ENCODE results near the gene DNAJC5. TPM values are rescaled to one million over a fixed set of nuclear protein-coding genes. Genes with fewer than 3 reads are reported as not detected.
"Not testable (repeated sequence)": the region's sequence is repeated elsewhere in the genome, so short reads cannot be mapped to it uniquely, and the experiment has no call there.

The DNAJC5 gene
- total RNA-seq, 2 experiments from 2014 or later = 47.3 to 48.1 TPM

GRCh38 chr20:63964412-63964811 is 69.5 kb downstream of the DNAJC5 start:
- no peaks in the 10 kb centered on the region for H3K9me3 Mint-ChIP-seq (ENCODE audit: insufficient read depth)
- DNase-seq (no peak), ATAC-seq (no peak)
- POLR2A ChIA-PET = no interaction called here
- CTCF ChIA-PET = no interaction called here
- H3K27me3 Mint-ChIP-seq (ENCODE audit: low read depth) = no peaks in the 10 kb centered on the region
- H3K27ac Mint-ChIP-seq = no peak overlapping the region
- H3K4me1 Mint-ChIP-seq (ENCODE audit: low read depth) = peaks cover 10% of the 10 kb centered on the region
- peaks cover 26% of the 10 kb centered on the region for H3K36me3 Mint-ChIP-seq (ENCODE audit: low read depth)
- H3K4me3 Mint-ChIP-seq = no peak overlapping the region

DNA sequence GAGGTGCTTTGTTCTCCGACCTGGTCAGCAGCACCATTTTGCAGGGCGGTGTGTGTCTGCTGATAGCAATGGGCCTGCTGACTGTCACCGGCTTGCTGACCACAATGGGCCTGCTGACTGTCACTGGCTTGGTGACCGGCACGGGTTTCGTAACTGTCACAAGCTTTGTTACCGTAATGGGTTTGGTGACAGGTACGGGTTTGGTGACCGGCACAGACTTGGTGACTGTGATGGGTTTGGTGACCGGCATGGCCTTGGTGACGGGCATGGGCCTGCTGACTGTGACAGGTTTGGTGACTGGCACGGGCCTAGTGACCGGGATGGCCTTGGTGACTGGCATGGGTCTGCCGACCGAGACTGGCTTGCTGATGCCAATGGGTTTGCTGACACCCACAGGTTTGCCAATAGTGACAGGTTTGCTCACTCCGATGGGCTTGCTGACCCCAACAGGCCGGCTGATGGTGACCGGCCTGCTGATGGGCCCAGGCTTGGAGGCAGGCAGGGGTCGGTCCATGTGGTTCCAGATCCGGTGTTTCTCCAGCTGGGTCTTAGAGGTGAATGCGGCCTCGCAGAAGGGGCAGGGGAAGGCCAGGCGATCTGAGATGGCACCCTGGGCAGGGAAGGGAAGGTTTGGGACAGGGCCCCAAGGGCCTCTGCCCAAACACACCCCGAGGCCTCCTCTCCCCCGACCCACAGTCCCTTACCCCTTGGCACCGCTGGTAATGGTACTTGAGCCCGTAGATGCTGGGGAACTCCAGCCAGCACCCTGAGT is 71.4 kb downstream of the DNAJC5 start:
- H3K27me3 Mint-ChIP-seq (ENCODE audit: low read depth) = no peaks in the 10 kb centered on the region
- peaks cover 25% of the 10 kb centered on the region for H3K36me3 Mint-ChIP-seq (ENCODE audit: low read depth)
- ATAC-seq = no peak
- no peaks in the 10 kb centered on the region for H3K9me3 Mint-ChIP-seq (ENCODE audit: insufficient read depth)
- ChIA-PET POLR2A (no interaction called here), CTCF (no interaction called here)
- peaks cover 15% of the 10 kb centered on the region for H3K4me1 Mint-ChIP-seq (ENCODE audit: low read depth)
- H3K4me3 Mint-ChIP-seq = no peak overlapping the region
- DNase-seq = no peak
- H3K27ac Mint-ChIP-seq = no peak overlapping the region

- no peaks in the 10 kb centered on the region for H3K9me3 Mint-ChIP-seq (ENCODE audit: insufficient read depth)
- no peak overlapping the region for H3K4me3 Mint-ChIP-seq
- ATAC-seq = no peak
- H3K4me1 Mint-ChIP-seq (ENCODE audit: low read depth) = peaks cover 15% of the 10 kb centered on the region
- peaks cover 22% of the 10 kb centered on the region for H3K36me3 Mint-ChIP-seq (ENCODE audit: low read depth)
- no peaks in the 10 kb centered on the region for H3K27me3 Mint-ChIP-seq (ENCODE audit: low read depth)
- ChIA-PET POLR2A (no interaction called here), CTCF (no interaction called here)
- DNase-seq = no peak
- no peak overlapping the region for H3K27ac Mint-ChIP-seq
These were observed 72.0 kb downstream of the DNAJC5 start for GRCh38 chr20:63966944-63967322.

DNA sequence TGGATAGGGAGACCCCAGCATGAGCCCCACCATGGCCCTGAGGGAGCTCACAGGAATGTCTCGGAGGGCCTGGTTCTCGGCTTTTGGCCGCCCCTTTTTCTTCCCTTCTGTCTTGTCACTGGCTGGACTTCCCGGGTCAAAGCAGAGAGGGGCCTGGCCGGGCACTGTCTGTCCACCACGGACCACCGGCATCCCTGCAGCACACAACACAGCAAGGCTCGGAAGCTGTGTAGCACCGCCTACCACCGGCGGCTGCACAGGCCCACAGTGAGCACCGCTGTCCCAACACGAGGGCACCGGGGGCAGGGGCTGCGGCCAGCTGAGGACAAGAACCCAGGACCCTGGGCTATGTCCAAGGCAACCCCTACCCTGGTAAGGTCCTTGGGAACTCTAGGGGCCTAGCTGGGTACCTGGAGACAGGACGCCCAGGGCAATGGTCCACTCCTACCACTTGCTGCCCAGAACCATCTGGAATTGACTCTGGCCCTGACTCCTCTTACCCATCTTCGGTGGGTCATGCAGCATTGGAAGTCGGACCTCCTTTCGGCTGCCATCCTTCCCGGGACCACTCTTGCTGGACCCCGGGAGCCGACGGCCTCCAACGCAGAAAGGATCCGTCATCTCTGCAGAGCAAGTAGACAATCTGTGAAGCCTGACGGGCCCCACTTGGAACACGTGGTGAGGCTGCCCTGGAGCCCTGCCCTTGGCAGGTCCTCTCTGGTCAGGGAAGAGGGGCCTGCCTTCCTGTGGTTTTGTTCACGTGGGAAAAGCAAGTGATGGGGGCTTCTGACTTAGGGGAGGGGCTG is 72.6 kb downstream of the DNAJC5 start:
- H3K27me3 Mint-ChIP-seq (ENCODE audit: low read depth) = no peaks in the 10 kb centered on the region
- H3K9me3 Mint-ChIP-seq (ENCODE audit: insufficient read depth) = no peaks in the 10 kb centered on the region
- CTCF ChIA-PET = interaction anchor here (1.3 to 1.9 kb wide), 2 partner anchors 10 to 13 kb away, joined by 3 to 6 read pairs; partner anchors contain the start of gene PRPF6
- ATAC-seq (no peak), DNase-seq (no peak)
- peaks cover 22% of the 10 kb centered on the region for H3K36me3 Mint-ChIP-seq (ENCODE audit: low read depth)
- H3K27ac Mint-ChIP-seq = no peak overlapping the region
- POLR2A ChIA-PET = interaction anchor here (0.6 to 1.4 kb wide), 3 partner anchors 11 to 44 kb away, joined by 3 to 5 read pairs (median 4); partner anchors contain the start of gene UCKL1
- H3K4me1 Mint-ChIP-seq (ENCODE audit: low read depth) = peaks cover 19% of the 10 kb centered on the region
- no peak overlapping the region for H3K4me3 Mint-ChIP-seq

GRCh38 chr20:63968136-63968927 is 73.4 kb downstream of the DNAJC5 start:
- DNase-seq = no peak
- no peak for ATAC-seq
- ChIA-PET POLR2A (interaction anchor here (0.6 to 1.4 kb wide), 6 partner anchors 12 to 261 kb away, joined by 3 to 5 read pairs (median 3); partner anchors contain the start of genes ARFRP1, PRPF6, UCKL1 and ZGPAT), CTCF (interaction anchor here (1.1 to 1.9 kb wide), 3 partner anchors 9 to 70 kb away, joined by 3 to 6 read pairs (median 4); partner anchors contain the start of gene PRPF6)
- Mint-ChIP-seq H3K4me3 (peak overlapping the region; percentile 78), H3K27me3 (ENCODE audit: low read depth) (no peaks in the 10 kb centered on the region), H3K9me3 (ENCODE audit: insufficient read depth) (no peaks in the 10 kb centered on the region), H3K27ac (peak overlapping the region; percentile 86), H3K4me1 (ENCODE audit: low read depth) (peaks cover 19% of the 10 kb centered on the region), H3K36me3 (ENCODE audit: low read depth) (peaks cover 18% of the 10 kb centered on the region)

- POLR2A ChIA-PET = interaction anchor here (0.6 to 1.4 kb wide), 5 partner anchors 12 to 262 kb away, joined by 3 to 4 read pairs (median 3); partner anchors contain the start of genes ARFRP1, PRPF6, UCKL1 and ZGPAT
- CTCF ChIA-PET = interaction anchor here (1.1 to 1.9 kb wide), 3 partner anchors 8 to 69 kb away, joined by 3 to 6 read pairs (median 4); partner anchors contain the start of gene PRPF6
- ATAC-seq (peak; percentile 29), DNase-seq (no peak)
- peak overlapping the region; percentile 78 for H3K4me3 Mint-ChIP-seq
- H3K9me3 Mint-ChIP-seq (ENCODE audit: insufficient read depth) = no peaks in the 10 kb centered on the region
- H3K36me3 Mint-ChIP-seq (ENCODE audit: low read depth) = peaks cover 22% of the 10 kb centered on the region
- peaks cover 26% of the 10 kb centered on the region for H3K4me1 Mint-ChIP-seq (ENCODE audit: low read depth)
- no peaks in the 10 kb centered on the region for H3K27me3 Mint-ChIP-seq (ENCODE audit: low read depth)
- H3K27ac Mint-ChIP-seq = peak overlapping the region; percentile 86
These were observed 74.2 kb downstream of the DNAJC5 start for GRCh38 chr20:63968928-63969760.

DNA sequence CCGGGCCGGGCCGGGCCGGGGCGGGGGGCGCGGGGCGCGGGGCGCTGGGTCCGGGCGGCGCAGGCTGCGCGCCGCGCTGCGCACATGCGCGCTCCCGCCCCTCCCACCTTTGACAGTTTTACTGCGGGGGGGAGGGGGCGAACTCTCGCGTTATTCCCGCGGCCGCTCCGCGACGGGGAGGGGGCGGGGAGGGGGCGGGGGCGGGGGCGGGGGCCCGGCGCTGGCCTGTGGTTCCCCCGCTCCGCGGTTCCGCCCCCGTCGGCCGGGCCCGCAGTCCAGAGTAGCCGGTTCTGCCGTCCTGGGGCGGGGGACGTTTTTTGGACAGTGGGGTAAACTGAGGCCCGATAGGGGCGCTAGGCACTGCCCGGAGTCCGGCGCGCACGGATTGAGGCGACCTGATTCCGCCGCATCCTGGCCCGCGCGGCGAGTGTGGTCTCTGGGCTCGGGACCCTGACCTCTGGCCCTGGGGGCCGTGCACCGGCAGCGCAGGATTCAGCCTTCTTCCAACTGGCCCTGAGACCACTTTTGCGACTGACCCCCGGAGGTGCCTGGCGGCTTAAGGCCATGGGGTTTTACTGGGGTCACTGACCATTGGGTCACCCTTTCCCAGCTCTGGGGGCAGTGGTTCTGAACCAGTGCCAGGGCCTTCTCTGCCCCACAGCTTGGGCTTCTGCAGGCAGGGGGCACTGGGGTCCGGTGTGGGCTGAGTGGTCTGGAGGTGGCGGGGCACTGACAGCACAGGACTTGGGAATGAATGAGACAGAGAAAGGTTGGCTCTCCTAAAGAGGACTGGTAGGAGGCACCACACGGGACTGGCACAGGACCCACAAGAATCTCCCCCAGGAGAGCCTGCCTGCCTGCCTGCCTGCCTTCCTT is 75.2 kb downstream of the DNAJC5 start, which contains the start of gene ZNF512B:
Gene ZNF512B, minus strand, starts transcription at position 93 of the 876 bp plus-strand sequence. CDS start 1,980 bp downstream, outside the sequence.
- ATAC-seq = peak; percentile 32

GRCh38 chr20:63970714-63971431 is 75.9 kb downstream of the DNAJC5 start:
- Mint-ChIP-seq H3K36me3 (ENCODE audit: low read depth) (peaks cover 26% of the 10 kb centered on the region), H3K27ac (no peak overlapping the region), H3K4me1 (ENCODE audit: low read depth) (peaks cover 32% of the 10 kb centered on the region), H3K9me3 (ENCODE audit: insufficient read depth) (no peaks in the 10 kb centered on the region), H3K27me3 (ENCODE audit: low read depth) (no peaks in the 10 kb centered on the region), H3K4me3 (peak overlapping the region; percentile 68)
- DNase-seq (no peak), ATAC-seq (no peak)
- CTCF ChIA-PET = no interaction called here
- POLR2A ChIA-PET = interaction anchor here (1.0 kb wide), 1 partner anchor 14 kb away, joined by 3 read pairs; the partner anchor contains the start of gene UCKL1

More for the DNA sequence above, 75.2 kb downstream of the DNAJC5 start, which contains the start of gene ZNF512B:
- H3K27me3 Mint-ChIP-seq (ENCODE audit: low read depth) = no peaks in the 10 kb centered on the region
- peak; percentile 64 for DNase-seq
- H3K27ac Mint-ChIP-seq = peak within 1 kb of the TSS; percentile 86
- H3K9me3 Mint-ChIP-seq (ENCODE audit: insufficient read depth) = no peaks in the 10 kb centered on the region
- peak within 1 kb of the TSS; percentile 78 for H3K4me3 Mint-ChIP-seq
- H3K36me3 Mint-ChIP-seq (ENCODE audit: low read depth) = peaks cover 26% of the 10 kb centered on the region
- POLR2A ChIA-PET = no interaction called here
- H3K4me1 Mint-ChIP-seq (ENCODE audit: low read depth) = peaks cover 32% of the 10 kb centered on the region
- CTCF ChIA-PET = no interaction called here

DNA sequence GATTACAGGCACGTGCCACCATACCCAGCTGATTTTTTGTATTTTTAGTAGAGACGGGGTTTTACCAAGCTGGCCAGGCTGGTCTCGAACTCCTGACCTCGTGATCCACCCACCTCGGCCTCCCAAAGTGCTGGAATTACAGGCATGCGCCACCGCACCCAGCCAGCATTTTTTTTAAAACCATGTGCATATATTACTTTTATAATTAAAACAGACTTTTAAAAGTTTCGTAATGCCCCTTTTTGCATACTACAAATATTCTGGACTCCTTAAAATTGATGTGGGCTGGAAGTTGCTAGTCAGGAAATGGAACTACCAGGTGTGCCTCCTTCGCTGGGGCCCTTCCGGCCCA is 77.0 kb downstream of the DNAJC5 start:
- POLR2A ChIA-PET = interaction anchor here (1.1 kb wide), 1 partner anchor 10 kb away, joined by 3 read pairs; no protein-coding TSS in a partner anchor
- H3K9me3 Mint-ChIP-seq (ENCODE audit: insufficient read depth) = not testable (repeated sequence)

More for the DNA sequence above, 77.0 kb downstream of the DNAJC5 start:
- Mint-ChIP-seq H3K36me3 (ENCODE audit: low read depth) (peaks cover 26% of the 10 kb centered on the region), H3K4me1 (ENCODE audit: low read depth) (peaks cover 42% of the 10 kb centered on the region)
- H3K27ac Mint-ChIP-seq; ATAC-seq; H3K4me3 Mint-ChIP-seq; DNase-seq; H3K27me3 Mint-ChIP-seq (ENCODE audit: low read depth): not testable (repeated sequence)
- CTCF ChIA-PET = interaction anchor here (2.4 kb wide), 1 partner anchor 435 kb away, joined by 10 read pairs; the partner anchor contains the start of gene PTK6
